ENCODE measurements around the gene AGXT.

AGXT gene

DNA sequence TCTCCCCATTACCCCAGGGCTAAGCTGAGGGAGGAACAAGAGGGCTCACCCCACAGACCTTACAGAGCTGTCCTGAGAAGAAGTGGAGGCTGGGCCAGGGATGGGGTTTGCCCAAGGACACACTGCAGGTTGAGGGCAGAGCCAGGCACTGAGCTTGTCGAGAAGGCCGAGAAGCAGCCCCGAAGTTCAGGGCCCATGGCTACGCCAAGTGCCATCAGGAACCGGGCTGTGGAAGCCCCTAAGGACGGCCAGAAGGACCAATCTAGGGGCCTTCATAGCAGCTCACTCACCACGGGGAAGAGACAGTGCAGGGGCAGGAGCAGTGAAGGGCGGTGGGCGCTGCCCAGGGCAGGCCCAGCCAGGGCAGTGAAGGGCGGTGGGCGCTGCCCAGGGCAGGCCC lies 18.6 kb upstream of the AGXT start:
- no peak for TF ChIP-seq POLR2AphosphoS5 (IDR thresholded peaks at IDR 0.05; ENCODE audit: low read depth, low read length)
- no peak for TF ChIP-seq FOXP2 (optimal IDR thresholded peaks at IDR 0.05; ENCODE audit: borderline replicate concordance, extremely low read depth, extremely low read length, insufficient read depth)
- TF ChIP-seq, protein P1, sequence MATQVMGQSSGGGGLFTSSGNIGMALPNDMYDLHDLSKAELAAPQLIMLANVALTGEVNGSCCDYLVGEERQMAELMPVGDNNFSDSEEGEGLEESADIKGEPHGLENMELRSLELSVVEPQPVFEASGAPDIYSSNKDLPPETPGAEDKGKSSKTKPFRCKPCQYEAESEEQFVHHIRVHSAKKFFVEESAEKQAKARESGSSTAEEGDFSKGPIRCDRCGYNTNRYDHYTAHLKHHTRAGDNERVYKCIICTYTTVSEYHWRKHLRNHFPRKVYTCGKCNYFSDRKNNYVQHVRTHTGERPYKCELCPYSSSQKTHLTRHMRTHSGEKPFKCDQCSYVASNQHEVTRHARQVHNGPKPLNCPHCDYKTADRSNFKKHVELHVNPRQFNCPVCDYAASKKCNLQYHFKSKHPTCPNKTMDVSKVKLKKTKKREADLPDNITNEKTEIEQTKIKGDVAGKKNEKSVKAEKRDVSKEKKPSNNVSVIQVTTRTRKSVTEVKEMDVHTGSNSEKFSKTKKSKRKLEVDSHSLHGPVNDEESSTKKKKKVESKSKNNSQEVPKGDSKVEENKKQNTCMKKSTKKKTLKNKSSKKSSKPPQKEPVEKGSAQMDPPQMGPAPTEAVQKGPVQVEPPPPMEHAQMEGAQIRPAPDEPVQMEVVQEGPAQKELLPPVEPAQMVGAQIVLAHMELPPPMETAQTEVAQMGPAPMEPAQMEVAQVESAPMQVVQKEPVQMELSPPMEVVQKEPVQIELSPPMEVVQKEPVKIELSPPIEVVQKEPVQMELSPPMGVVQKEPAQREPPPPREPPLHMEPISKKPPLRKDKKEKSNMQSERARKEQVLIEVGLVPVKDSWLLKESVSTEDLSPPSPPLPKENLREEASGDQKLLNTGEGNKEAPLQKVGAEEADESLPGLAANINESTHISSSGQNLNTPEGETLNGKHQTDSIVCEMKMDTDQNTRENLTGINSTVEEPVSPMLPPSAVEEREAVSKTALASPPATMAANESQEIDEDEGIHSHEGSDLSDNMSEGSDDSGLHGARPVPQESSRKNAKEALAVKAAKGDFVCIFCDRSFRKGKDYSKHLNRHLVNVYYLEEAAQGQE (IDR thresholded peaks at IDR 0.05; ENCODE audit: insufficient read depth in 1 of 2, low read depth in 2 of 2, low read length in 2 of 2) = no peak
- TF ChIP-seq SIN3A (IDR thresholded peaks at IDR 0.05; ENCODE audit: borderline replicate concordance, insufficient read depth, low read length) = no peak
- no peak for TF ChIP-seq TAF1 (IDR thresholded peaks at IDR 0.05; ENCODE audit: borderline replicate concordance, insufficient read depth, low read length)

DNA sequence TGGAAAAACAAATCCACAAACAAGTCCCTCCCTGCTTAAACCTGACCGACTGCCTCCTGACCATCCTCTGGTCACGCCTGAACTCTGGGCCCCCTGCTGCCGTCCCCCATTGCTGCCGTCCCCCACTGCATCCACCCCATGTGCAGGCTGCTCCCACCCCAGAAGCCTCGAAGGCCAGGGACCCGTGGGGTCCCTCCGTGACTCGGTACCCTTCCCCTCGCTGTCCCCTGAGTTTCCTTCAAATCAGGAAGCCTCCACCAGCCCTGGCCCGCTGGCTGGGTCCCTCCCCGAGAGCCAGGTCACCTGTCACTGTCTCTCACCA lies 17.9 kb upstream of the AGXT start:
- no peak for TF ChIP-seq TAF1 (IDR thresholded peaks at IDR 0.05; ENCODE audit: borderline replicate concordance, insufficient read depth, low read length)
- TF ChIP-seq, protein P1 (IDR thresholded peaks at IDR 0.05; ENCODE audit: insufficient read depth in 1 of 2, low read depth in 2 of 2, low read length in 2 of 2) = no peak
- no peak for TF ChIP-seq FOXP2 (optimal IDR thresholded peaks at IDR 0.05; ENCODE audit: borderline replicate concordance, extremely low read depth, extremely low read length, insufficient read depth)
- TF ChIP-seq SIN3A (IDR thresholded peaks at IDR 0.05; ENCODE audit: borderline replicate concordance, insufficient read depth, low read length) = no peak
- TF ChIP-seq POLR2AphosphoS5 (IDR thresholded peaks at IDR 0.05; ENCODE audit: low read depth, low read length) = no peak

DNA sequence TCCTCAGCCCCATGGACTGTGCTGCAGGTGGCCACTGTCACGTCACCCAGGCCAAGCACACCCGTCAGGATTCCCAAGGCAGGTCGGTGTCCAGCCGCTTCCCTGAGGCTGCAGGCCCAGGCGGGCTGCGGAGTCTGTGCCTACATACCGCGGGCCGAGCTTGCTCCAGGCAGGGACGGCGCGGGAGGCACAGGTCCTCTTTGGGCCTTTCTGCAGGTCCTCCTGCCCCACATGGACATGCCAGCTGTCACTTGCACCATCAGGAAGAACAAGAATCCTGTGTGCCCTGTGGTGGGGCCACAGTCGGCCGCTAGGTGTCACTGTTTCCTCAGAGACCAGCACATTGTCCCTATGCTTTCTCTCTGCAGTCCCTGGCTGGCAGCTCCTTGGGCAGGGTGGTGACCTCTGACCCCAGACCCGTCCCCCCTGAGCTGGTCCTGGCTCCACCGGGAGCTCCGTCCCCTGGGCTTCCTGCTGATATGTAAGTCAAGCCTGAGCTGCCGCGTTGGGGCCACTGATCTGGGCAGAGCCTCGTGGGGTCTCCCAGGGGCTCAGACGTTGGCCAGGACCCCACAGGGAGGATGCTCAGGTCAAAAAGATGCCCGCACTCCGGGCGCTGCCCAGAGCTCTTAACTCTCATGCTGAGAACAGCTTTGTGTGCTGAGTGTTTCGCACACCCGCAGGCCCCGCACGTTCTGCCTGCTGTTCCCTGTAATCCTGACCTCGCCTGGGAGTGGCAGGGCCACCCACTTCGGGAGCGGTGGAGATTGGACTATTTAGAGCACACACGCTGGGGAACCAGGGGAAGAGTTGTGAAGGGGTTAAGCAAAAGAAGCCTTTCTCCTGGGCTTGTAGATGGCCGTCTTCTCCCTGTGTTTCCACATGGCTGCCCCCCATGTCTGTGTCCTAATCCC lies 17.3 kb upstream of the AGXT start:
- TF ChIP-seq POLR2AphosphoS5 (IDR thresholded peaks at IDR 0.05; ENCODE audit: low read depth, low read length) (no peak), SIN3A (IDR thresholded peaks at IDR 0.05; ENCODE audit: borderline replicate concordance, insufficient read depth, low read length) (no peak), FOXP2 (optimal IDR thresholded peaks at IDR 0.05; ENCODE audit: borderline replicate concordance, extremely low read depth, extremely low read length, insufficient read depth) (no peak), TAF1 (IDR thresholded peaks at IDR 0.05; ENCODE audit: borderline replicate concordance, insufficient read depth, low read length) (no peak)
- TF ChIP-seq, protein P1 (IDR thresholded peaks at IDR 0.05; ENCODE audit: insufficient read depth in 1 of 2, low read depth in 2 of 2, low read length in 2 of 2) = no peak

DNA sequence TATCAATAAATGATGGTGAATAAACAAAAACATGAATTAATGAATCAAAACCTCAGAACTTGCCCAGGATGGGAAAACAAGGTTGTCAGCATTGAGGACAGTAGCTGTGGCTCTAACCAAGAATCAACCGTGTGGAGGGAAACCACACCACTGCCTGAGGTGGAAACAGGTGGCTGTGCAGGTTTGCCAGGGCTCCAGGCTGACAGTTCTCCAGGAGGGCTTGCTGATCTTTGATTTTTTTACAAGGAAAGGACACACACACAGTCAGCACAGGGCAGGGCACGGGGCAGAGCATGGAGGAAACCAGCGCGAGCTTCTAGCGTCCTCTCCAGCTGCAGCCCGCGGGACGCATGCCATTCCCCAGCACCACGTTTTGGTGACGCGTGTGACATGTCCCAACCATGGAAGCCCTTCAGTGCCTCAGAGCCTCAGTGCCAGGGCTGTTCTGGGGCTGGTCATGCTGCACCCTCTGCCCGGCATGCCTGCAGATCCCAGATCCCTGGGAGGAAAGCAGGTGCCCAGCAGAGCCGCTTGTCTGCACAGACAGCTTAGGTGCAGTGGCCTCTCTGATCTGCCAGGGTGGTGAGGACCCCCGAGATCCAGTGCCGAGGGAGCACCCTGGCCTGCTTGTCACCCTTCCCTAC lies 15.8 kb upstream of the AGXT start:
- TF ChIP-seq, protein P1 (IDR thresholded peaks at IDR 0.05; ENCODE audit: insufficient read depth in 1 of 2, low read depth in 2 of 2, low read length in 2 of 2) = no peak
- no peak for TF ChIP-seq SIN3A (IDR thresholded peaks at IDR 0.05; ENCODE audit: borderline replicate concordance, insufficient read depth, low read length)
- TF ChIP-seq FOXP2 (optimal IDR thresholded peaks at IDR 0.05; ENCODE audit: borderline replicate concordance, extremely low read depth, extremely low read length, insufficient read depth) = no peak
- no peak for TF ChIP-seq TAF1 (IDR thresholded peaks at IDR 0.05; ENCODE audit: borderline replicate concordance, insufficient read depth, low read length)
- TF ChIP-seq POLR2AphosphoS5 (IDR thresholded peaks at IDR 0.05; ENCODE audit: low read depth, low read length) = no peak
